Neural progenitor cell (in vitro differentiated cells): ENCODE measurements around the gene CCDC174. TPM values are rescaled to one million over a fixed set of nuclear protein-coding genes. Genes with fewer than 3 reads are reported as not detected.

Source experiments
- DNase-seq: peaks from one replicate; pipeline ENCODE4 v3.0.0-alpha.2; 2016; ENCODE audit warnings: low spot score
- H2AFZ ChIP-seq: fragments of 200-600 bp; sonication (generic); replicated peaks from 2 replicates; pipeline ENCODE4 v1.6.1; 2016; ENCODE audit warnings: antibody characterized with exemption
- H3F3A ChIP-seq: fragments of 200-600 bp; sonication (generic); 2 replicates; pipeline ENCODE4 v1.6.1; 2016; ENCODE audit warnings: antibody characterized with exemption, low read depth
- H3K27ac ChIP-seq: fragments of 200-600 bp; sonication (generic); 2 replicates; pipeline ENCODE4 v1.5.1; 2016; ENCODE audit warnings: mild to moderate bottlenecking
- H3K27me3 ChIP-seq: fragments of 200-600 bp; sonication (generic); 2 replicates; pipeline ENCODE4 v1.6.1; 2016; ENCODE audit warnings: mild to moderate bottlenecking, moderate library complexity
- H3K36me3 ChIP-seq: fragments of 200-600 bp; sonication (generic); 2 replicates; pipeline ENCODE4 v1.5.1; 2016
- H3K4me1 ChIP-seq: fragments of 200-600 bp; sonication (generic); 2 replicates; pipeline ENCODE4 v1.6.1; 2016; ENCODE audit warnings: mixed run types
- H3K4me2 ChIP-seq: fragments of 200-600 bp; sonication (generic); 2 replicates; pipeline ENCODE4 v1.6.1; 2016
- H3K4me3 ChIP-seq: fragments of 200-600 bp; sonication (generic); 2 replicates; pipeline ENCODE4 v1.5.1; 2016
- H3K79me2 ChIP-seq: fragments of 200-600 bp; sonication (generic); 2 replicates; pipeline ENCODE4 v1.6.1; 2016; ENCODE audit warnings: low read depth
- H3K9ac ChIP-seq: fragments of 200-600 bp; sonication (generic); 2 replicates; pipeline ENCODE4 v1.6.1; 2016
- H3K9me3 ChIP-seq: fragments of 200-600 bp; sonication (generic); 2 replicates; pipeline ENCODE4 v1.5.1; 2016; ENCODE audit warnings: low read depth
- H4K20me1 ChIP-seq: fragments of 200-600 bp; sonication (generic); 2 replicates; pipeline ENCODE4 v1.6.1; 2016; ENCODE audit warnings: low read depth
- H3K27ac Mint-ChIP-seq: 3 replicates; pipeline ENCODE4 v1.8.0; 2021; ENCODE audit warnings: mixed read lengths
- H3K27me3 Mint-ChIP-seq: 2 replicates; pipeline ENCODE4 v1.8.0; 2022; ENCODE audit warnings: low read depth, mild to moderate bottlenecking, inconsistent platforms, moderate library complexity, mixed read lengths; ENCODE audit not compliant: insufficient read depth
- H3K36me3 Mint-ChIP-seq: 3 replicates; pipeline ENCODE4 v1.8.0; 2021; ENCODE audit warnings: mixed read lengths
- H3K4me1 Mint-ChIP-seq: 3 replicates; pipeline ENCODE4 v1.8.0; 2021; ENCODE audit warnings: mixed read lengths
- H3K4me3 Mint-ChIP-seq: 3 replicates; pipeline ENCODE4 v1.8.0; 2021; ENCODE audit warnings: mild to moderate bottlenecking, moderate library complexity, mixed read lengths
- H3K9me3 Mint-ChIP-seq: 3 replicates; pipeline ENCODE4 v1.8.0; 2020; ENCODE audit warnings: mixed read lengths
- EZH2 ChIP-seq: fragments of 200-600 bp; sonication (generic); IDR thresholded peaks from 2 replicates; pipeline ENCODE4 v1.6.1; 2017; ENCODE audit warnings: antibody characterized with exemption, mild to moderate bottlenecking, moderate library complexity
- EZH2phosphoT487 ChIP-seq: fragments of 200-600 bp; sonication (generic); IDR thresholded peaks from 2 replicates; pipeline ENCODE4 v1.6.1; 2017; ENCODE audit warnings: antibody characterized with exemption
- total RNA-seq: library from RNA; depleted of rRNA; stranded (reverse); fragments of >200 nt; gene quantifications from 2 replicates; pipeline ENCODE4 v1.2.3, GENCODE V29; 2015; ENCODE audit warnings: low replicate concordance
- TF ChIP-seq, protein P1 (sequence below): fragments of 200-600 bp; sonication (generic); IDR thresholded peaks from 2 replicates; pipeline ENCODE4 v1.5.1; 2017; ENCODE audit warnings: antibody characterized with exemption, mild to moderate bottlenecking

Gene CCDC174
- total RNA-seq, 1 donor from 2014 or later = 13.0 TPM

DNA sequence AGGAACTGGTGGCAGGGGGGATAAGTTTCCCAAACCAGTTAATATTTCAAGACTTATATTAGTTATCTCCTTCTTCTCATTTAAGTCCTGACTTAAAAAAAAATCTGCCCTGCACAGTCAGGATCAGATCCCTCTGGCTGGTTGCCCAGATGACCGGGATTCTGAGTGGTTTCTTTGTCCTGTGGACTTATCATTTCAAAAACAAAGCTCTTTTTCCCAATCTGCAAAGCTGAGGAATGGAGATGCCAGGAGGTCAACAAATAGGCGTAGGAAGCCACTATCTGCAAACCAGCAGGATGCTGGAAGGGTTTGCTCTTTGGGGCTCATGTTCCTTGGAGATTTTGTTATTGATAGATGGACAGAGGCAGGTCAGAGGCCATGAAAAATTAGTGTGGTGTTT, 29.2 kb downstream of the CCDC174 start:
- H3K4me1 ChIP-seq = no peaks in the 10 kb centered on the region

DNA sequence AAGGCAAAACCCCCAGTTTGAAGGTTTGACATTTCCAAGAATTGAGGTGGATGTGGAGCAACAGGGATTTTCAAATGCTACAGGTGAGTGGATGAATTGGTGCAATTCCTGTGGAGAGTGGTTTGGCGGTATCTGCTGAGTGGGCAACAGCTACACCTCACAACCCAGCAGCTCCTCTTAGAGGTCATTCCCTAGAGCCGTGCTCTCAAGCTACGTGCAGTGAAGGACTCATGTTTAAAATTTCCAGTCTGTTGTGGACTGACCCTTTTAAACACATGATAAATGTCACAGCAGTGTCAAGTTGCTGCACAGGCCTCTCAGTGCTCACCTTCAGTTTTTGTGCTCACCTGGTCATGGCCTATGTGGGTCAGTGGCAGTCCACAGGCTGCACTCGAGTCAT, 32.9 kb downstream of the CCDC174 start:
- H3F3A ChIP-seq = no peaks in the 10 kb centered on the region
- no peak overlapping the region for H3K9ac ChIP-seq
- Mint-ChIP-seq H3K27me3 (no peaks in the 10 kb centered on the region), H3K4me3 (no peak overlapping the region), H3K9me3 (peaks cover 5% of the 10 kb centered on the region), H3K27ac (no peak overlapping the region), H3K4me1 (no peaks in the 10 kb centered on the region), H3K36me3 (no peaks in the 10 kb centered on the region)
- no peaks in the 10 kb centered on the region for H4K20me1 ChIP-seq
- H3K4me1 ChIP-seq = no peaks in the 10 kb centered on the region
- no peak for DNase-seq
- H3K27ac ChIP-seq = no peak overlapping the region
- H3K27me3 ChIP-seq = peaks cover 5% of the 10 kb centered on the region
- no peak overlapping the region for H3K4me3 ChIP-seq
- H2AFZ ChIP-seq = no peak overlapping the region
- H3K36me3 ChIP-seq = no peaks in the 10 kb centered on the region
- H3K9me3 ChIP-seq = no peaks in the 10 kb centered on the region
- TF ChIP-seq EZH2phosphoT487 = no peak
- TF ChIP-seq, protein P1, sequence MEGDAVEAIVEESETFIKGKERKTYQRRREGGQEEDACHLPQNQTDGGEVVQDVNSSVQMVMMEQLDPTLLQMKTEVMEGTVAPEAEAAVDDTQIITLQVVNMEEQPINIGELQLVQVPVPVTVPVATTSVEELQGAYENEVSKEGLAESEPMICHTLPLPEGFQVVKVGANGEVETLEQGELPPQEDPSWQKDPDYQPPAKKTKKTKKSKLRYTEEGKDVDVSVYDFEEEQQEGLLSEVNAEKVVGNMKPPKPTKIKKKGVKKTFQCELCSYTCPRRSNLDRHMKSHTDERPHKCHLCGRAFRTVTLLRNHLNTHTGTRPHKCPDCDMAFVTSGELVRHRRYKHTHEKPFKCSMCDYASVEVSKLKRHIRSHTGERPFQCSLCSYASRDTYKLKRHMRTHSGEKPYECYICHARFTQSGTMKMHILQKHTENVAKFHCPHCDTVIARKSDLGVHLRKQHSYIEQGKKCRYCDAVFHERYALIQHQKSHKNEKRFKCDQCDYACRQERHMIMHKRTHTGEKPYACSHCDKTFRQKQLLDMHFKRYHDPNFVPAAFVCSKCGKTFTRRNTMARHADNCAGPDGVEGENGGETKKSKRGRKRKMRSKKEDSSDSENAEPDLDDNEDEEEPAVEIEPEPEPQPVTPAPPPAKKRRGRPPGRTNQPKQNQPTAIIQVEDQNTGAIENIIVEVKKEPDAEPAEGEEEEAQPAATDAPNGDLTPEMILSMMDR = no peak
- no peak for TF ChIP-seq EZH2
- H3K4me2 ChIP-seq = no peak overlapping the region
- H3K79me2 ChIP-seq = no peaks in the 10 kb centered on the region

More for the DNA sequence above, 29.2 kb downstream of the CCDC174 start:
- Histone ChIP-seq H3K36me3 (no peaks in the 10 kb centered on the region), H3K9ac (no peak overlapping the region), H2AFZ (no peak overlapping the region), H3K27ac (no peak overlapping the region), H3K27me3 (no peaks in the 10 kb centered on the region), H3K9me3 (no peaks in the 10 kb centered on the region), H3K4me2 (no peak overlapping the region), H3K79me2 (no peaks in the 10 kb centered on the region), H4K20me1 (no peaks in the 10 kb centered on the region), H3K4me3 (no peak overlapping the region), H3F3A (no peaks in the 10 kb centered on the region)
- Mint-ChIP-seq H3K4me3 (no peak overlapping the region), H3K27me3 (peaks cover 6% of the 10 kb centered on the region), H3K4me1 (peaks cover 3% of the 10 kb centered on the region), H3K27ac (no peak overlapping the region), H3K9me3 (peaks cover 5% of the 10 kb centered on the region), H3K36me3 (no peaks in the 10 kb centered on the region)
- TF ChIP-seq EZH2phosphoT487 (no peak), EZH2 (no peak)
- TF ChIP-seq, protein P1 = no peak
- DNase-seq = no peak

DNA sequence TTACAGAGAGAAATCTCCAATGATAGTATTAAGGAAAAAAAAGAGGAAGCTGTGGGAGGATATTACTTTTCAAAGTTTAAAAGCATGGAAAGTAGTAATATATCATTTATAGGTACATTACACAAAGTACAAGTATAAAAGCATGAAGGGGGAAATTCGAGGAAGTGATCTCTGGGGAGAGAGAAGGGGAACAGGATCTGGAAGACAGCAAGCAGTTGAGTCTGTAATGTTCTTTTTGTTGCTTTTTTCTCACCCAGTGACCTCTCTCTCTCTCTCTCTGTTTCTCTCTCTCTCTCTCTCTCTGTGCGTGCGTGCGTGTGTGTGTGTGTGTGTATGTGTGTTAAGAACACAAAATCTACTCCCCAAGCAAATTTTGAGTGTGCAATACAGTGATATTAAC, 33.6 kb downstream of the CCDC174 start:
- H3F3A ChIP-seq = no peaks in the 10 kb centered on the region
- no peaks in the 10 kb centered on the region for H3K27me3 Mint-ChIP-seq

More for the DNA sequence above, 33.6 kb downstream of the CCDC174 start:
- Mint-ChIP-seq H3K9me3 (peaks cover 5% of the 10 kb centered on the region), H3K4me1 (no peaks in the 10 kb centered on the region), H3K27ac (no peak overlapping the region), H3K36me3 (no peaks in the 10 kb centered on the region), H3K4me3 (no peak overlapping the region)
- Histone ChIP-seq H4K20me1 (no peaks in the 10 kb centered on the region), H3K4me3 (no peak overlapping the region), H3K4me1 (no peaks in the 10 kb centered on the region), H3K9ac (no peak overlapping the region), H3K79me2 (no peaks in the 10 kb centered on the region), H3K27ac (no peak overlapping the region), H2AFZ (no peak overlapping the region), H3K36me3 (no peaks in the 10 kb centered on the region), H3K9me3 (no peaks in the 10 kb centered on the region), H3K4me2 (no peak overlapping the region), H3K27me3 (peaks cover 13% of the 10 kb centered on the region)
- TF ChIP-seq, protein P1 = no peak
- TF ChIP-seq EZH2phosphoT487 (no peak), EZH2 (no peak)
- no peak for DNase-seq
